Activated CD4-positive, CD25-positive, alpha-beta regulatory T cell (primary cell): Measurements from ENCODE around the gene CLK2.

ENCODE experiments used
- DNase-seq, 4 experiments: peaks; one replicate each; lab custom pipeline; 2025; lab: John Stamatoyannopoulos, UW

Gene CLK2

DNA sequence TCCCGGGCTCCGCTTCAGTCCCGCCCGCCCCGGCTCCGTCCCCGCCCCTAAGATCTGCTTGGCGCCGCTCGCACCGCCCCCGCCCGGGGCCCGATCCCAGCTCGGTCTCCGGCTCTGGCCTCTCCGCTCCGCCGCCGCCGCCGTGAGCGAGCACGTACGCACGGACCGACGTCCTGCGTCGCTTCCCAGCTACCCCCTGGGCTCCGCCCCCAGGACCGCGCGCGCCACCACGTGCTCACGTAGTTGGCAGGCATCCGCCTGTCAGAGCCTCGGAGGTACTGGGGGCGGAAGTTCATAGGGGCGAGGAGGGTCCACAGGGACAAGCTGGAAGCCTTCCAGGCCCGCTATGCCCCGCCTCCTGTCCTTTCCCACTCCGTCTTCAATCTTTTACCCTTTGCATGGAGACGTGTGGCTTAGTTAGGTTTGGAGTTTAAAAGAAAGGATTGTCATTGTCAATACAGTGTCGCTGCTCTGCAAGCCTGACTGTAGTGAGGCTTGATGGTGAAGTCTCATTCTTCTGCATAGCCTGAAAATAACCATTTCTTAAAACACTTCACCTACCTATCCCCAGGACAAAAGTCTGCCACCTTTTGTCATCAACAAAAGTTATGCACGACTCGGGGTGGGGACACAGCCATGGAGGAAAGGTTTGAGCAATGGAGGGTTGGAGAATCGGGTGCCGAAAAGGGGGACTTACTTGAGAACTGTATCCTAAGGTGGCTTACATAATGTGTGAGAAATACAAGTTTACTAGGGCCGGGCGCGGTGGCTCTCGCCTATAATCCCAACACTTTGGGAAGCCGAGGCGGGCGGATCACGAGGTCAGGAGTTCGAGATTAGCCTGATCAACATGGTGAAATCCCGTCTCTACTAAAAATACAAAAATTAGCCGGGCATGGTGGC, at the start of gene CLK2:
Gene CLK2 (minus strand): TSS at position 162 of the 903 bp plus-strand sequence. CDS start 2,527 bp downstream, outside the sequence.
- peak; percentile 88 to 95 (median 92) for DNase-seq

DNA sequence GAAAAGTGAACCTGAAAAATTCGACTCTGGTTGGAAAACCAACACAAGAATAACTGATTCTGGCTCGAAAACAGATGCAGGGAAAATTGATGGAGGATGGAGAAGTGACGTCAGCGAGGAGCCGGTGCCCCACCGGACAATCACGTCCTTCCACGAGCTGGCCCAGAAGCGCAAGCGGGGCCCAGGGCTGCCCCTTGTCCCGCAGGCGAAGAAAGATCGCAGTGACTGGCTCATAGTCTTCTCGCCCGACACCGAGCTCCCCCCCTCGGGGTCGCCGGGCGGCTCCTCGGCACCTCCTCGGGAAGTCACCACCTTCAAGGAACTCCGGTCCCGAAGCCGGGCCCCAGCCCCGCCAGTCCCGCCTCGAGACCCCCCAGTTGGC, 49.3 kb upstream of the CLK2 start:
- DNase-seq, result no peak

DNA sequence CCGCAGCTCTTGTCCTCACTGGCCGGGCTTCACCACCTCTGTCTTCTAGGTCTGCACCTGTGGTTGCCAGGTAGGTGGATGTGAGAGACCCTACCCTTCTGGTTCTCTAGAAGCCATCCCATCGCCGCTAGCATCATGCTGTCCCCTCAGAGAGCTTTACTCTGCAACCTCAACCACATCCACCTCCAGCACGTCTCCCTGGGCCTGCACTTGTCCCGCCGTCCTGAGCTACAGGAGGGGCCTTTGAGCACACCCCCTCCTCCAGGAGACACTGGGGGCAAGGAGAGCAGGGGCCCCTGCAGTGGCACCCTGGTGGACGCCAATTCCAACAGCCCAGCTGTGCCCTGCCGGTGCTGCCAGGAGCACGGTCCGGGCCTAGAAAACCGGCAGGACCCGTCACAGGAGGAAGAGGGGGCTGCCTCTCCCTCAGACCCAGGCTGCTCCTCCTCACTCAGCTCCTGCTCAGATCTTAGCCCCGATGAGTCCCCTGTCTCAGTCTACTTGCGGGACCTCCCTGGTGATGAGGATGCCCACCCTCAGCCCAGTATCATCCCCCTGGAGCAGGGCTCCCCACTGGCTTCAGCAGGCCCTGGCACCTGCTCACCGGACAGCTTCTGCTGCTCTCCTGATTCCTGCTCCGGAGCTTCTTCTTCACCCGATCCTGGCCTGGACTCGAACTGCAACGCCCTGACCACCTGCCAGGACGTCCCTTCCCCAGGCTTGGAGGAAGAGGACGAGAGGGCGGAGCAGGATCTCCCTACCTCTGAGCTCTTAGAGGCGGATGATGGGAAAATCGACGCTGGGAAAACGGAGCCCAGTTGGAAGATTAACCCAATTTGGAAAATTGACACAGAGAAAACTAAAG, 48.6 kb upstream of the CLK2 start:
- DNase-seq, result no peak

DNA sequence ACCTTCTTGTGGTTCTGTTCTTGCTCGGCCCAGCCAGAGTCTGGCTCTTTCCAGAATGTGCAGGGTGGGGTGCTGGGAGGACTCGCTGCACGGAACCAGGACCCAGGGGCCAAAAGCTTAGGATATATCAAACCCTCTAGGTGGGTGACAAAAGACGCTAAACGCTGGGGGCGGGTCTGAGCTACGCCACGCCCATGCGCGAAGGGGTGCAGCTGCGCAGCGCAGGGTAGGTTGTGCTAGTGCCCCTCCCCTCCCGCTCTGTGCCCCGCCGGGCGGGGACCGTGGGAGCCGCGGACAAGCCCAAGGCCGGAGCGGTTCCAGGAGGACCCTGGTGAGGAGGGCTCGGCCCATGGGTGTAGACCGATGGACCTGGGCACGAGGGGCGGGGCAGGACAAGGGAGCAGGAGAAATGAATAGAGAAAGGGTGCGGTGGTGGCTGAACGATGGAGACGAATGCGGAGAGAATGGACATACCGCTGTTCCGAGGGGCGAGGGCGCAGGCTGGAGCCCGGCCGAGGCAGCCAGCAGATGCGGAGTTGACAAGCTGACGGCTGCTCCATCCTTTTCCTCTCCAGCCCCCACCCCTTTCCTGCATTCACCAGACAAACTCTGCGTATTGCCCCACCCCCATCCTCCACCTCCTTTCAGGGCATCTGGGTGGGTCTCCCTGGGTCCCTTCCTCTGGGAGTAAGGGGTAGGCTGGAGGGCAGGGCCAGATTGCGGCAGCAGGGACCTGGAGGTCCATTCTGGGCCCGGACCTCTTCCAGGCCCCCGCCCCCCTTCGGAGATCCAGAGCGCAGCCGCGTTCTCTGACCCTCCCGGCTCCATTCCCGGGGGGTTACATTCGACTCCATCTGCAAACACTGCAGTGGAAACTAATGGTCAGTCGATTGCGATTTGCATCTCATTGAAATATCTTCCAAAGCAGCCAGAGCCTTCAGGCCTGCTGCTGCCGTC, 47.6 kb upstream of the CLK2 start, which contains the start of gene RUSC1:
Gene RUSC1 (plus strand): TSS at position 234 of the 957 bp plus-strand sequence. CDS start 880 bp downstream, outside the sequence.
- DNase-seq, result peak in 3 of 4 experiments; percentile 39 to 45 (median 40)

DNA sequence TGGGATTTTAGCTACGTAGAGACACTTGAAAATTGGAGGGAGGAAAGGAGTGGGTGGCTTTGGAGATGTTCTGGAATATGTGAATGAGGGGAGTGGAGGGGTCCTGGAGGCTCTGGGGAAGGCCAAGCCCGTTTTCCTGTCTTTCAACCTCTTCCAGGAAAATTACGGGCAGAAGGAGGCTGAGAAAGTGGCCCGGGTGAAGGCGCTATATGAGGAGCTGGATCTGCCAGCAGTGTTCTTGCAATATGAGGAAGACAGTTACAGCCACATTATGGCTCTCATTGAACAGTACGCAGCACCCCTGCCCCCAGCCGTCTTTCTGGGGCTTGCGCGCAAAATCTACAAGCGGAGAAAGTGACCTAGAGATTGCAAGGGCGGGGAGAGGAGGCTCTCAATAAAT, 46.9 kb upstream of the CLK2 start:
- no peak for DNase-seq

DNA sequence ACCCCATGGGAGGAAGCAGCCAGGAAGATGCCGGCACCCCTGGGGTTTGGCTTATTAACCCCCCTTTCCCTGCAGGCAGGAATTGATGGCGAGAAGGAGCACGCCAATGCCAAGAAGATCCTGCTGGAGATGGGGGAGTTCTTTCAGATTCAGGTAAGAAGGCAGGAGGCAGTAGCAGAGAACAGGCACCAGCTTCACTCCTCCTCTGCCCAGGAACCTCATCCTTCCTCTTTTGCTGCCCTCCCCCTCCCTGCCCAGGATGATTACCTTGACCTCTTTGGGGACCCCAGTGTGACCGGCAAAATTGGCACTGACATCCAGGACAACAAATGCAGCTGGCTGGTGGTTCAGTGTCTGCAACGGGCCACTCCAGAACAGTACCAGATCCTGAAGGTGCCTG, 46.2 kb upstream of the CLK2 start:
- DNase-seq, result no peak

DNA sequence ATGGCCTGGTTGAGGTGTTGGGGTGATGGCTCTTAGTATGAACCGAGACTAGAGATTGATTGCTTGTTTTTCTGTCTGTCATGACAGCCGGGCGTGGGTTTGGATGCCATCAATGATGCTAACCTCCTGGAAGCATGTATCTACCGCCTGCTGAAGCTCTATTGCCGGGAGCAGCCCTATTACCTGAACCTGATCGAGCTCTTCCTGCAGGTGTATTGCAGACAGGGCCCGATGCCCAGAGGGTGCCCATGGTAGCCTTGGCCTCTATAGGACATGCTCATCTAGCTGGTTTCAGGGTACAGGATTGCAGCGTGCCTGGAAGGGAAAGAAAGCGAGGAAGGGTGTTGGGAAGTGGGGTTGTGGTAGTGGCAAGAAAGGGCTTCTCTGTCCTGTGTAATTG, 44.8 kb upstream of the CLK2 start:
- DNase-seq, result no peak

DNA sequence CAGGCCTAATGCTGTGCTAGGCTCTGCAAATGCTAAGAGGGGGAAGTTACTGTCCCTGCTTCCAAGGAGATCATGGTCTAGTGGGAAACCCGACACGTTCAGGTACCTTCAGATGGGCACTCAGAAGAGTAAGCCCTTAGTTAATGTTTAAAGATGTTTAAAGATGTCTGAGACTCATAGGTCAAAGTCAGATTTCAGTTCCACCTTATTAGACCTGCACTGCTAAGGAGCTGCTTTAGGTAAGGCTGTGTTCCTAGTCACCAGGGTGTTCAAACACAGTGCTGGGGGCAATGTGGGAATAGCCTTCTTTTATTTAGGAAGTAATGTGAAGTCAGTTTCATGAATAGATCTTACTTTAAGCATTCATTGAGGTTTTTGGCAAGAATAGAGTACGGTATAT, 43.6 kb upstream of the CLK2 start:
- no peak for DNase-seq

DNA sequence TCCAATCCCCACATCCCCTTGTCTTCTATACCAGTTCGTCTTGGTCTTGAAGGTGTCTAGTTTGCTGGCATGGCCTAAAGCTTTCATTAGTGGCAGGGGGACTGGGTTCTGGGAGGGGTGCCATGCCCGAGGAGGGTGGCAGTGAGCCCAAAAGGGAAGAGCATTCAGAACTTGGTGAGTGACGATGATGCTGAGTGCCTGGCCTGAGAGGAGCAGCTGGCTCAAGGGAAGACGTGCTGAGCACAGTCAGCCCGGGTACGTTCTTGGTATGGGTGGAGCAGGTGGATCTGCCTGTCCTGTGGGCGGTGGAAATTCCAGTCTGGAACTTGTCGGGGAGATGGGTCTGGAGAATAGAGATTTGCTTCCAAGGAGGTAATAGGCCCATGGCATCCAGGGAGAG, 40.0 kb upstream of the CLK2 start:
- DNase-seq, result no peak

DNA sequence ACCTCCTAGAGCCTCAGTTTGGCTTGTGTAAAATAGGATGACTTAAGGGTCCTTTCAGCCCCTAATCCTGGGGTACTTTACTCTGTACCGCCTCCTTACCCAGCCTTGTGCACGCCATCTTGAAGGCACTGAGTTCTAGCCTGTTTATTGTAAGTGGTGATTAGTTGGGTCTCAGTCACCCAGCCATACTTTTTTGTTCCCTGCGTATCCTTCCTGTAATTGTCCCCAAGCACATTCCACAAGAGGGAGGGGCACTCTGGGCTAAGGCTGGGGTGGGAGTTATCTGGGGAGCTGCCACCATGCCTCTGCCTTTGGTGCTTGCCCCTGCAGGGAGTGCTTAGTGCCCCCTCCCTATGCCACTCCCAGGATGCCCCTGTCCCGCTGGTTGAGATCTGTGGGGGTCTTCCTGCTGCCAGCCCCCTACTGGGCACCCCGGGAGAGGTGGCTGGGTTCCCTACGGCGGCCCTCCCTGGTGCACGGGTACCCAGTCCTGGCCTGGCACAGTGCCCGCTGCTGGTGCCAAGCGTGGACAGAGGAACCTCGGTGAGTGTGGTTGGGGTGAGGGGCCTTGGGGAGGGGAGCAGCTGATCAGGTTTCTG, 36.2 kb upstream of the CLK2 start:
- DNase-seq, result no peak

DNA sequence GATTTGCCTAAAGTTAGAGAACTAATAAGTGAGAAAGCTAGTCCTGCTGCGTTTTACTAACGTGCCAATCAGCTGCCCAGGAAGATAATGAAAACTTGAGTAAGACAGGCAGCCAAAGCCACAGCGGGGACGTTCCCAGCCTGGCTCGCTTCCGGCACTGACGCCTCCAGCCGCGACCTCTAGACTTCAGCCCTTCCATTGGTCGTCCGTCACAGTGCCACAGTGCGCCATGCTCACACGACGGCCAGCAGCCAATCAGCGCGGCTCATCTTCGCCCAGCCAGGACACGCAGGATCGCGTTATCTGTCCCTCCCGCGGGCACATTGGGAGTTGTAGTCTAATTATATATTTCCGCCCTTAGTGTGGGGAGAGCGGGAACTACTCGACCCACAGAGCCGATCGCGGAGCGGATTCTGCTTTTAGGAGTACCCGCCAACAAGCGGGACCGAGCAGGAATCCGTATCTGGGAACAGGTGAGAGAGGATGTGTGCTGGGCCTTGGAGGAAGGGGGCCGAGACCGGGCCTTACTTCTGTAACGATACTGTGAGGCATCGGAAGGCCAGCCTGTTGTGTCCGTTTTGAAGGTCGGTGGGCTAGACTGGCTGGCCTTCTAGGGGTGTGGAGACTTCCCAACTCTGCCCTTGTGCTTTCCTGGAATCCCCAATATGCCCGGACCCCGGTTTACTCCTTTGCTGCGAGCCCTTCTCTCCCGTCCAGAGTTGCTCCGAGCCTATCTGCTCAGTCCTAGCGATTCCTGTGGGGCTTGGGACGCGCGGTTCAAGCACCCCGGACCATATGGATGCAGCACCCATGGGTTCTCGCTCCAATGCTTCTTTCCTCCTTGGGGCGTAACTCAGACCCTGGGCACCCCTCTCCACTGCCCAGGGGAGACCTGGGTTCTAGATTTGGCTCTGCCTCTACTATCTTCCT, 35.5 kb upstream of the CLK2 start, which contains the start of gene FDPS:
Gene FDPS (plus strand): TSS at position 374 of the 930 bp plus-strand sequence. CDS start 924 bp downstream, outside the sequence.
- DNase-seq, result peak; percentile 87 to 92 (median 90)

DNA sequence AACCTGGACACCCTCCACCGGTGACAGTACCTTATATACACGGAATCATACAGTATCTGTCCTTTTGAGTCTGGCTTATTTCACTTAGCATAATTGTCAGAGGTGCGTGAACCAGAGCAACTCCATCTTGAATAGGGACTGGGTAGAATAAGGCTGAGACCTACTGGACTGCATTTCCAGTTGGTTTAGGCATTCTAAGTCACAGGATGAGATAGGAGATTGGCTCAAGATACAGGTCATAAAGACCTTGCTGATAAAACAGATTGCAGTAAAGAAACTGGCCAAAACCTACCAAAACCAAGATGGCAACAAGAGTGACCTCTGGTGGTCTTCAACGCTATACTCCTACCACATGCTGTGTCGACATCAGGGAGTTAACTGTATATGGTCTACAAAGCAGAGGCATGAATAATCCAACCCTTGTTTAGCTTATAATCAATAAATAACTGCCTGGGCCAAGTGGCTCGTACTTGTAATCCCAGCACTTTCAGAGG, 34.0 kb upstream of the CLK2 start:
- DNase-seq, result no peak

DNA sequence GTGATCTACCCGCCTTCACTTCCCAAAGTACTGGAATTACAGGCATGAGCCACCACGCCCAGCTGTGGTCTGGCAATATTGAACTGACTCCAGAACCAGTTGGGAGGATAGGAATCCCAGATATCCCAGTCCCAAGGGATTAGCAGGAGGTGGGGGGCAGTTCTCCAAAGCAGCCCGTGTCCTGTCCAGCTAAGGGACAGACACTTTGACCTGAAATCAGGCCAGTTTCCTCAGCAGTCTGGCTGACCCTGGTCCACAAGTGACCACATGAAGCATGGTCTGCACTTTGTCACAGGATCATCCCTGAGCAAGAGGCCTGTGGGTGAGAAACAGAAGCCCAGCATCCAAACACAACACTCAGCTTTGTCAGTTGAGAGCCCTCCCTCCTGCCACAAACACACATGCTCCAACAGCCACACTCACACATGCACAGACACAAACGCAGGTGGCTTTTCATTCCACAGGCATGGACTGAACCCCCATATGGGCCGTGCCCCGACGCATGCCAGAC, 32.6 kb upstream of the CLK2 start:
- DNase-seq, result no peak

DNA sequence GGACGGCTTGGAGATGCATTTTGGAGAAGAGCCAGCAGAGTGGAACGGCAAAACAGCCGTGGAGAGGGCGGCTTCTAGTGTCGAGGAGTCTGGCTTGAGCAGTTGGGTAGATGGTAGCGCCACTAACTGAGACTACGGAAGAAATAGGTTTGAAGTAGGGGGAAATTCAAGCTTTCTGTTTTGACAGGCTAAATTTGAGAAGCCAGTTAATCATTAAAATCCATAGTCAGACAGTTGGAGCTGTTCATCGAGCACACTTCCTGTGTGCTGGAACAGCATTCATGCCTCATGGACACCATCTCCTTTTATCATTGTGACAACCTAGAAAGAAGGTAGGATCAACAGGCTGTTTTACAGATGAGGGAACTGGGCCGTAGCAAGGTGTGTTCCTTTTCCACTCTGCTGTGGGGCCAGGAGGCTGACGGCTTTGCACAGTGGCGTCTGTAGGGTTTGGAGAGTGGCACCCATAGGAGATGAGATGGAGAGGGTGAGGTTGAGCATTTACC, 31.3 kb upstream of the CLK2 start:
- no peak for DNase-seq

DNA sequence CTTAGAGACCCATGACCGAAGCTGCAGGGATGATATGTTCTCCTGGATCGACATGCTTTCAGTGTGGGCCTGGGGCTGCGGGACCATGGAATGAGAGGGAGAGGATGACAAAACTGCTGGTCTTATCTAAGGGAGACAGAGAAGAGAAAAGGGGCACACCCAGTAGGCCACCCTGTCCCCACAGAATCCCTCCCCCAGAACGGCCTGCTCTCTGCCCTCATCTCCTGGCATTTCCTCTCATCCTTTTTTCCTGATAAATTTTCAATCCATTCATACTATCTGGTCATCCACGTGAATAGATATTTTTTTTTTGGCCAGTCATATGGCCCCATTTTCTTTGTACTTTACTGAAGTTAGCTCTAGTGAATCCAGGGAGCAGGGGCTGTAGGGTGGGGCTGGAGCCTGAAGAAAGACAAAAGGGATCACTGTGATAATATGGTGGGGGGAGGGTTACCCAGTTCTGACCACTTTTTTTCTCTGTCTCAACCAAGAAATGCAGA, 28.1 kb upstream of the CLK2 start, which contains the start of gene PKLR:
Gene PKLR (minus strand): TSS at position 97 of the 500 bp plus-strand sequence. CDS start 43 bp downstream, at position 54.
- no peak for DNase-seq

DNA sequence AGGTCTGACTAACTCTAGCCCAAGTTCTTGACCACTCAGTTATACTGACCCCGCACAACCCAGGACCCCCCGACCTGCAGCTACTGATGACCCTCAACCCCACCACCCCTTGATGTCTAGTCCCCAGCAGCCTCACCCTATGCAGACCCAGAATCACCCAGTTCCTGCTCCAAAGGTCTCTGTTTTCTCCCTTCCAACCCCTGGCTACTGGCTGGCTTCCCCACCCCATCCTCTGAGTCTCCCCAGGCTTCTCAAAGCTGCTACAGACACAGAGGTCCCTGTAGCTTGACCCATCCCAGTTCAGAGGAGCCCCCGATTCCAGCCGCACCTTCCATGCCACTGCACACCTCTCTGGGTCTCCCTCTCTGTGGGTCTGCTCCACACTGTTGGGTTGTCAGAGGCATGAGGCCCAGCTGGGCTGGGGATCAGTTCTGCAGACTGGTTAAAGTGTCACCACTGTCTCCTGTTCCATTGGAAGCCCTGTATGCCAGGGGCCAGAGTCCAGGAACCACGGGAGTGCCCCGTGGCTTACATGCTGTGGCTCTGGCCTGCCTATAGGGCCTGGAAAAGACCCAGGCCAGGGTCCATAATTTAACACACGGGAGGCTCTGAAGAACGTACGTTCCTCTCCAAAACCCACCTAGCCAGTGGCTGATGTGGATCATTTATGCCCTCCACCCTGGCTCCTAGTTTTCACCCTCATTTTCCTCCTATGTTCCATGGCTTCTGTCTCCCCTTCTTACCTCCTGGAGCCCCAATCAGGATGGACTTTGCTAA, 27.4 kb upstream of the CLK2 start:
- DNase-seq, result no peak

DNA sequence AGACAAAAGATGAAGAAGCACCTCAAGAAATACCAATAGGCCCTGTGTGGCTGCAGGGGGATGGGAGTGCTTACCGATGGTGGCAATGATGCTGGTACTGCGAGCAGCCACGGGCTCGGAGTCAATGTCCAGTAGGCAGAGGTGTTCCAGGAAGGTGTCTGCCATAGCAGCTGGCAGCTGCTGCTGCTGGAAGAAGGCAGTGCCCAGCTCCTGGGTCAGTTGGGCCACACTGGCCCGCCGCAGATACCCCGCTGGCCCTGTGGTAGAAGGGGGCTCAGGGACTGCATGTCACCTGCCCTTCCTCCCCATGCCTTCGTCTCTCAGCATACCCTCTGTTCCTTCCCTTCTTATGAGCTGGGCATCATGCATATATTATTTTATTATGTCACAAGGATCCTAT, 26.7 kb upstream of the CLK2 start:
- DNase-seq, result no peak

DNA sequence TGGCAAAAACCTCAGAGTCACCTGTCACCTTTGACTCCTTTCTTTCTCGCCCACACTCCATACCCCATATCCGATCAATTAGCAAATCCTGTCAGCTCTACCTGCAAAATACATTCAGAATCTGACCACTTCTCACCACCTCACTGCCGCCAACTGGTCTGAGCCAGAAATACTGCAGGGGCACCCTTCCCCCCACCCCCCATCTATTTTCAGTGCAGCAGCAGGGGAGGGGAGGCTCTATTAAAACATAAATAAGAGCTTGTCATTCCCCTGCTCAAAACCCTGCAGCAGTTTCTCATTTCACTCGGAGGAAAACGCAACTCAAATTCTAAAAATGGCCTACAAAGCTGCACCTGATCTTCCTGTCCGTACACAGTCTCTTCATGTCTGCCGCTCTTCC, 24.1 kb upstream of the CLK2 start:
- DNase-seq, result no peak
